GM23248 (cell line): ENCODE data around the gene TPCN2. TPM values are rescaled to one million over a fixed set of nuclear protein-coding genes. Genes with fewer than 3 reads are reported as not detected.
"Not testable (repeated sequence)": the region's sequence is repeated elsewhere in the genome, so short reads cannot be mapped to it uniquely, and the experiment has no call there.

Experiments
- DNase-seq: peaks from one replicate; pipeline ENCODE4 v3.0.0-alpha.2; 2015
- H2AFZ ChIP-seq: fragments of 200-600 bp; sonication (generic); 2 replicates; pipeline ENCODE4 v1.6.1; 2016; ENCODE audit warnings: antibody characterized with exemption
- H3F3A ChIP-seq: fragments of 200-600 bp; sonication (generic); 2 replicates; pipeline ENCODE4 v1.6.1; 2016; ENCODE audit warnings: mild to moderate bottlenecking, antibody characterized with exemption, mixed run types; ENCODE audit not compliant: insufficient read depth
- H3K27ac ChIP-seq: fragments of 200-600 bp; sonication (generic); 2 replicates; pipeline ENCODE4 v1.5.1; 2016; ENCODE audit warnings: mild to moderate bottlenecking
- H3K27me3 ChIP-seq: fragments of 200-600 bp; sonication (generic); replicated peaks from 2 replicates; pipeline ENCODE4 v1.6.1; 2016; ENCODE audit warnings: mild to moderate bottlenecking; ENCODE audit not compliant: insufficient read depth
- H3K36me3 ChIP-seq: fragments of 200-600 bp; sonication (generic); 2 replicates; pipeline ENCODE4 v1.6.1; 2016; ENCODE audit warnings: low read depth, mild to moderate bottlenecking
- H3K4me1 ChIP-seq: fragments of 200-600 bp; sonication (generic); 2 replicates; pipeline ENCODE4 v1.6.1; 2016; ENCODE audit warnings: mild to moderate bottlenecking; ENCODE audit not compliant: insufficient read depth
- H3K4me2 ChIP-seq: fragments of 200-600 bp; sonication (generic); one replicate; pipeline ENCODE4 v1.6.1; 2016; ENCODE audit warnings: mild to moderate bottlenecking; ENCODE audit not compliant: unreplicated experiment
- H3K4me3 ChIP-seq: fragments of 200-600 bp; sonication (generic); 2 replicates; pipeline ENCODE4 v1.5.1; 2016; ENCODE audit warnings: mild to moderate bottlenecking
- H3K79me2 ChIP-seq: fragments of 200-600 bp; sonication (generic); 2 replicates; pipeline ENCODE4 v1.6.1; 2016; ENCODE audit warnings: mild to moderate bottlenecking; ENCODE audit not compliant: insufficient read depth
- H3K9ac ChIP-seq: fragments of 200-600 bp; sonication (generic); 2 replicates; pipeline ENCODE4 v1.6.1; 2016; ENCODE audit warnings: mild to moderate bottlenecking
- H3K9me2 ChIP-seq: fragments of 200-600 bp; sonication (generic); 2 replicates; pipeline ENCODE4 v1.6.1; 2016; ENCODE audit warnings: mixed run types, mild to moderate bottlenecking, moderate library complexity; ENCODE audit not compliant: insufficient read depth
- H3K9me3 ChIP-seq: fragments of 200-600 bp; sonication (generic); one replicate; pipeline ENCODE4 v1.6.1; 2017; ENCODE audit warnings: low read depth
- H4K20me1 ChIP-seq: fragments of 200-600 bp; sonication (generic); 2 replicates; pipeline ENCODE4 v1.6.0; 2016; ENCODE audit not compliant: insufficient read depth
- EZH2 ChIP-seq: fragments of 200-600 bp; sonication (generic); IDR thresholded peaks from 2 replicates; pipeline ENCODE4 v1.6.1; 2018; ENCODE audit warnings: antibody characterized with exemption, mild to moderate bottlenecking; ENCODE audit not compliant: insufficient read depth, poor library complexity, severe bottlenecking
- EZH2phosphoT487 ChIP-seq: fragments of 200-600 bp; sonication (generic); IDR thresholded peaks from 2 replicates; pipeline ENCODE4 v1.6.1; 2018; ENCODE audit warnings: antibody characterized with exemption, moderate library complexity, mild to moderate bottlenecking, low read depth; ENCODE audit not compliant: insufficient read depth
- WGBS, 2 experiments: methylation state at CpG; one replicate each; pipeline ENCODE4 v1.1.6; 2015 to 2017; ENCODE audit warnings: low lambda C conversion rate in 2 of 2, low coverage in 1 of 2; ENCODE audit errors: missing lambda C conversion rate in 2 of 2; 5-methylcytosine and 5-hydroxymethylcytosine counted together
- in situ Hi-C: fragments of 300-500 bp; cut with MboI; formaldehyde crosslinking; loops from 2 replicates; pipeline ENCODE4 v1.15.0; 2020
- polyA plus RNA-seq: library from polyadenylated mRNA; unstranded; fragments of >200 nt; fragmentation: Nextera tagmentation; extraction: Ambion mirVana; gene quantifications from 2 replicates; pipeline ENCODE4 v1.2.1, GENCODE V29; 2016
- total RNA-seq: library from RNA; depleted of rRNA; stranded (reverse); fragments of >200 nt; shearing (Covaris generic); gene quantifications from 2 replicates; pipeline ENCODE4 v1.2.3, GENCODE V29; 2014

The TPCN2 gene
- total and polyA plus RNA-seq, 2 experiments from 2014 or later = 7.1 to 8.5 TPM

- no peak overlapping the region for H3K9ac ChIP-seq
- no peaks in the 10 kb centered on the region for H3F3A ChIP-seq
- H3K36me3 ChIP-seq = no peaks in the 10 kb centered on the region
- DNase-seq = no peak
- WGBS, 2 experiments = 71% methylated on average over 14 of the region's 14 CpGs
- no peaks in the 10 kb centered on the region for H3K9me3 ChIP-seq
- no peak overlapping the region for H3K4me2 ChIP-seq
- no peaks in the 10 kb centered on the region for H4K20me1 ChIP-seq
- H3K4me1 ChIP-seq = peaks cover 5% of the 10 kb centered on the region
- no peaks in the 10 kb centered on the region for H3K27me3 ChIP-seq
- H3K79me2 ChIP-seq = no peaks in the 10 kb centered on the region
- in situ Hi-C loops = no loop called here
- no peaks in the 10 kb centered on the region for H3K9me2 ChIP-seq
- no peak overlapping the region for H3K4me3 ChIP-seq
- TF ChIP-seq EZH2 = no peak
- TF ChIP-seq EZH2phosphoT487 = no peak
- no peak overlapping the region for H2AFZ ChIP-seq
- H3K27ac ChIP-seq = no peak overlapping the region
Measured at GRCh38 chr11:69135420-69136363, 87.0 kb downstream of the TPCN2 start.

DNA sequence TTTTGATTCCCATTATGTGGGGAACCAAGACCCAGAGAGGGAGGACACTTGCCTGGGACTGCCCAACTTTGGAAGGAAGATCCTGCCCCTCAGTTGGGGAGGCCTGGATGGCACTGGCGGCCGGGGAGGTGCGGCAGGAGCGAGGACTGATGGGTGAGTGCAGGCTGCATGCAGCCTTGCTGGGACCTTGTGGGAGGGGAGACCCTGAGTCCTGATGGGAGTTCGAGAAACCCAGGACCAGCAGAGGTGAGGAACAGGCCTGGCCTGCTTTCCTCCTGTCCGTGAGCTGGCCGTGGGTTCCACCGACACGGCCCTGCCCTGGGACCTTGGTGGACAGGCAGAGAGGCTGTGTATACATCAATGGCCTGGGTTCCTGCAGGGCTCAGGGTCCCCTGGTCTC lies 87.7 kb downstream of the TPCN2 start:
- Histone ChIP-seq H3K9me3 (no peaks in the 10 kb centered on the region), H3K36me3 (no peaks in the 10 kb centered on the region), H3F3A (no peaks in the 10 kb centered on the region), H3K4me1 (peaks cover 5% of the 10 kb centered on the region), H4K20me1 (no peaks in the 10 kb centered on the region), H2AFZ (no peak overlapping the region), H3K4me3 (no peak overlapping the region), H3K27me3 (no peaks in the 10 kb centered on the region), H3K4me2 (no peak overlapping the region), H3K9ac (no peak overlapping the region), H3K27ac (no peak overlapping the region), H3K9me2 (no peaks in the 10 kb centered on the region), H3K79me2 (no peaks in the 10 kb centered on the region)
- DNase-seq = no peak
- TF ChIP-seq EZH2phosphoT487 (no peak), EZH2 (no peak)
- in situ Hi-C loops = no loop called here
- WGBS, 2 experiments = 90 to 96% methylated on average over 9 of the region's 9 CpGs

- H3K4me1 ChIP-seq = peaks cover 5% of the 10 kb centered on the region
- H3K36me3 ChIP-seq = no peaks in the 10 kb centered on the region
- WGBS, 2 experiments = 81 to 82% methylated on average over 8 of the region's 8 CpGs
- H3K27ac ChIP-seq = no peak overlapping the region
- no peaks in the 10 kb centered on the region for H3K9me2 ChIP-seq
- no peaks in the 10 kb centered on the region for H3K9me3 ChIP-seq
- H3K4me2 ChIP-seq = no peak overlapping the region
- no peaks in the 10 kb centered on the region for H3F3A ChIP-seq
- no peaks in the 10 kb centered on the region for H3K27me3 ChIP-seq
- no peaks in the 10 kb centered on the region for H3K79me2 ChIP-seq
- DNase-seq = no peak
- no peak for TF ChIP-seq EZH2
- no peak for TF ChIP-seq EZH2phosphoT487
- in situ Hi-C loops = no loop called here
- no peak overlapping the region for H3K9ac ChIP-seq
- no peak overlapping the region for H2AFZ ChIP-seq
- no peaks in the 10 kb centered on the region for H4K20me1 ChIP-seq
- H3K4me3 ChIP-seq = no peak overlapping the region
Measured at GRCh38 chr11:69137151-69137844, 88.6 kb downstream of the TPCN2 start.

DNA sequence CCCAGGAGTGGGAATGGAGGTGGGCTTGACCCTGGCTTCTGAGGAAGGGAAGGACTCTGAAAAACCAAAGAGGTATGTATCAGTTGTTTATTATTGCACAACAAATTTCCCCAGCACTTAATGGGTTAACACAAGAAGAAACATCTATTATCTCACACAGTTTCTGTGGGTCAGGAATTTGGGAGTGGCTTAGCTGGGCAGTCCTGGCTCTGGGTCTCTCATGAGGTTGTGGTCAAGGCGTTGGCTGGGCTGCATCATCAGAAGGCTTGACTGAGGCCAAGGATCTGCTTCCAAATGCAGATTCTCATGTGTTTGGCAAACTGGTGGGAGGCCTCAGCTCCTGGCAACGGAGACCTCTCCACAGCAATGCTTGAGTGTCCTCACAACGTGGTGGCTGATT lies 89.5 kb downstream of the TPCN2 start:
- no peaks in the 10 kb centered on the region for H3F3A ChIP-seq

DNA sequence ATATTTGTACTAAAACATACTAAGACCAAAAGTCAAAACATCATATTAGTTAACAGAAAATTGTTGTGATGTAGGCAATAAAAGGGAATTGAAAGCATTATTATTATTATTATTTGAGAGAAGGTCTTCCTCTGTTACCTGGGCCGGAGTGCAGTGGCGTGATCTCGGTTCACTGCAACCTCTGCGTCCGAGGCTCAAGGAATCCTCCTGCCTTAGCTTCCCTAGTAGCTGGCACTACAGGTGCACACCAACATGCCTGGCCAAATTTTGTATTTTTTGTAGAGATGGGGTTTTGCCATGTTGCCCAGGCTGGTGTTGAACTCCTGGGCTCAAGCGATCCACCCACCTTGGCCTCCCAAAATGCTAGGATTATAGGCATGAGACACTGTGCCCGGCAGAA lies 91.4 kb downstream of the TPCN2 start:
- WGBS, 2 experiments = 93 to 94% methylated on average over 7 of the region's 7 CpGs
- H4K20me1 ChIP-seq, H3F3A ChIP-seq, H2AFZ ChIP-seq, H3K9me3 ChIP-seq, H3K9me2 ChIP-seq, DNase-seq, H3K36me3 ChIP-seq, H3K27me3 ChIP-seq, H3K79me2 ChIP-seq, H3K4me3 ChIP-seq, in situ Hi-C loops, H3K4me2 ChIP-seq, H3K27ac ChIP-seq, H3K9ac ChIP-seq: not testable (repeated sequence)
- peaks cover 13% of the 10 kb centered on the region for H3K4me1 ChIP-seq

More for the DNA sequence above, 89.5 kb downstream of the TPCN2 start:
- Histone ChIP-seq H3K4me2 (no peak overlapping the region), H3K9me3 (no peaks in the 10 kb centered on the region), H4K20me1 (no peaks in the 10 kb centered on the region), H3K4me3 (no peak overlapping the region), H3K27me3 (no peaks in the 10 kb centered on the region), H3K27ac (peak overlapping the region; percentile 21; the same call in 1 of the 2 replicates), H3K9ac (no peak overlapping the region), H3K9me2 (no peaks in the 10 kb centered on the region), H2AFZ (no peak overlapping the region), H3K79me2 (no peaks in the 10 kb centered on the region), H3K36me3 (no peaks in the 10 kb centered on the region), H3K4me1 (peaks cover 5% of the 10 kb centered on the region)
- DNase-seq = peak; percentile 81
- 0 to 5% methylated on average over 3 of the region's 3 CpGs for WGBS, 2 experiments
- in situ Hi-C loops = no loop called here
- TF ChIP-seq EZH2phosphoT487 = no peak
- no peak for TF ChIP-seq EZH2
